HL-60 (cell line): ENCODE data around the gene MCAM.

Experiments
- DNase-seq, 2 experiments: peaks; one replicate each; pipeline ENCODE4 v3.0.0-alpha.2; 2010 to 2020; ENCODE audit warnings: low read depth in 1 of 2, low spot score in 1 of 2
- H3K27ac ChIP-seq: fragments of 250-450 bp; sonication (Bioruptor Pico); replicated peaks from 2 replicates; pipeline ENCODE4 v1.5.1; 2020; ENCODE audit warnings: mild to moderate bottlenecking, moderate library complexity
- H3K27me3 ChIP-seq: fragments of 250-450 bp; sonication (Bioruptor Pico); 2 replicates; pipeline ENCODE4 v1.5.1; 2021; ENCODE audit warnings: mild to moderate bottlenecking, moderate library complexity; ENCODE audit not compliant: insufficient read depth, poor library complexity, severe bottlenecking
- H3K4me3 ChIP-seq: replicated peaks from 2 replicates; pipeline ENCODE4 v1.5.1; 2011; ENCODE audit warnings: mild to moderate bottlenecking, control low read depth, low read length; ENCODE audit not compliant: insufficient read depth
- GABPA ChIP-seq: IDR thresholded peaks from 2 replicates; pipeline ENCODE4 v1.6.1; 2012; ENCODE audit warnings: low read depth
- POLR2AphosphoS5 ChIP-seq: IDR thresholded peaks from 2 replicates; pipeline ENCODE4 v1.6.1; 2012; ENCODE audit warnings: low read depth
- SPI1 ChIP-seq: IDR thresholded peaks from 2 replicates; pipeline ENCODE4 v1.6.1; 2012; ENCODE audit warnings: low read depth, mild to moderate bottlenecking, borderline replicate concordance
- TF ChIP-seq, protein P1 (sequence below): IDR thresholded peaks from 2 replicates; pipeline ENCODE4 v1.6.1; 2012; ENCODE audit warnings: low read depth; ENCODE audit not compliant: insufficient replicate concordance
- TF ChIP-seq, protein P2 (sequence below): IDR thresholded peaks from one replicate; pipeline ENCODE4 v1.5.1; 2011; ENCODE audit warnings: low read length, control low read depth, inconsistent platforms; ENCODE audit not compliant: insufficient read depth

Gene MCAM

DNA sequence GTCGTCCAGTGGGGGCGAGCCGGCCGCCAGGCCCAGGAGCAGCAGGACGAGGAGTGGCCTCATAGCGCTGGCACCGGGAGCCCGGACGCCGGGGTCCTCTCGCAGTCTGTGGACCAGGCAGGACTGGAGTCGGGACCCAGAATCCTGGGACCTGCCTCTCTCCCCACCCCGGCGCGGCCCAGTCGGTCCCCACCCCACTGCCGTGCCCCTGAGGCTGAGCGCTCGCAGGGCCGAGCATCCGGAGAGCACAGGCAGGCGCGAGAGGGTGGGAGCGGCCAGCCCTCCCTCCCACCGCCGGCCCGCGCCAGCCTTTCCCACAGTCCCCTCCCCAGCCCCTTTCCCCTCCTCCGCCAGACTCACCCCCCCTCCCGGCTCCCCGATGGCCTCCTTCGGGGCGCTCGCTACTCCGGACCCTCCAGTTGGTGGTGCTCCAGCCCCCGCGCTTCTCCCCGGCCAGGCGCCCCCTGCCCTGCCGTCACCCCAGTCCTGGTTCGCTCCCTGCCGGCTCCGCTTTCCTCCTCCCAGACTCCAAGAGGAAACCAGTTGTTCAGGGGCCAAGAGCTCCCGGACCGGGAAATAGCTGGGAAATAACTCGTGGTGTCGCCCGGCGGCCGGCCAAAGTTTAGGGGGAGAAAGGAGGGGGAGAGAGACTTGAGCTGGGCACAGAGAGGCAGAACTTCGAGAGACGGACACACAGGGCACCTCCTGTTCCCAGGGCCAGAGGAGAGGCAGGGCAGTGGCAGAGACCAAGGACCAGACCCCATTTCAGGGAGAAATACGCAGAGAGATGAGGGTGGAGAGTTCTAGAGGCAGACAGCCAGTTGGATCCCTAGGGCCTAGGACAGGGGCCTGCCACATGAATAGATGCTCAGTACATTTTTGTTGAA, 23.6 kb upstream of the MCAM start, which contains the start of gene C1QTNF5:
TSS of gene C1QTNF5 (minus strand) at position 549 of the 887 bp plus-strand sequence. CDS start at position 63, 486 bp downstream.
- H3K27me3 ChIP-seq = peaks cover 24% of the 10 kb centered on the region
- H3K27ac ChIP-seq = no peak within 1 kb of the TSS
- no peak for DNase-seq
- TF ChIP-seq GABPA = no peak
- TF ChIP-seq, protein P1, sequence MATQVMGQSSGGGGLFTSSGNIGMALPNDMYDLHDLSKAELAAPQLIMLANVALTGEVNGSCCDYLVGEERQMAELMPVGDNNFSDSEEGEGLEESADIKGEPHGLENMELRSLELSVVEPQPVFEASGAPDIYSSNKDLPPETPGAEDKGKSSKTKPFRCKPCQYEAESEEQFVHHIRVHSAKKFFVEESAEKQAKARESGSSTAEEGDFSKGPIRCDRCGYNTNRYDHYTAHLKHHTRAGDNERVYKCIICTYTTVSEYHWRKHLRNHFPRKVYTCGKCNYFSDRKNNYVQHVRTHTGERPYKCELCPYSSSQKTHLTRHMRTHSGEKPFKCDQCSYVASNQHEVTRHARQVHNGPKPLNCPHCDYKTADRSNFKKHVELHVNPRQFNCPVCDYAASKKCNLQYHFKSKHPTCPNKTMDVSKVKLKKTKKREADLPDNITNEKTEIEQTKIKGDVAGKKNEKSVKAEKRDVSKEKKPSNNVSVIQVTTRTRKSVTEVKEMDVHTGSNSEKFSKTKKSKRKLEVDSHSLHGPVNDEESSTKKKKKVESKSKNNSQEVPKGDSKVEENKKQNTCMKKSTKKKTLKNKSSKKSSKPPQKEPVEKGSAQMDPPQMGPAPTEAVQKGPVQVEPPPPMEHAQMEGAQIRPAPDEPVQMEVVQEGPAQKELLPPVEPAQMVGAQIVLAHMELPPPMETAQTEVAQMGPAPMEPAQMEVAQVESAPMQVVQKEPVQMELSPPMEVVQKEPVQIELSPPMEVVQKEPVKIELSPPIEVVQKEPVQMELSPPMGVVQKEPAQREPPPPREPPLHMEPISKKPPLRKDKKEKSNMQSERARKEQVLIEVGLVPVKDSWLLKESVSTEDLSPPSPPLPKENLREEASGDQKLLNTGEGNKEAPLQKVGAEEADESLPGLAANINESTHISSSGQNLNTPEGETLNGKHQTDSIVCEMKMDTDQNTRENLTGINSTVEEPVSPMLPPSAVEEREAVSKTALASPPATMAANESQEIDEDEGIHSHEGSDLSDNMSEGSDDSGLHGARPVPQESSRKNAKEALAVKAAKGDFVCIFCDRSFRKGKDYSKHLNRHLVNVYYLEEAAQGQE = no peak
- no peak for TF ChIP-seq POLR2AphosphoS5
- TF ChIP-seq, protein P2, sequence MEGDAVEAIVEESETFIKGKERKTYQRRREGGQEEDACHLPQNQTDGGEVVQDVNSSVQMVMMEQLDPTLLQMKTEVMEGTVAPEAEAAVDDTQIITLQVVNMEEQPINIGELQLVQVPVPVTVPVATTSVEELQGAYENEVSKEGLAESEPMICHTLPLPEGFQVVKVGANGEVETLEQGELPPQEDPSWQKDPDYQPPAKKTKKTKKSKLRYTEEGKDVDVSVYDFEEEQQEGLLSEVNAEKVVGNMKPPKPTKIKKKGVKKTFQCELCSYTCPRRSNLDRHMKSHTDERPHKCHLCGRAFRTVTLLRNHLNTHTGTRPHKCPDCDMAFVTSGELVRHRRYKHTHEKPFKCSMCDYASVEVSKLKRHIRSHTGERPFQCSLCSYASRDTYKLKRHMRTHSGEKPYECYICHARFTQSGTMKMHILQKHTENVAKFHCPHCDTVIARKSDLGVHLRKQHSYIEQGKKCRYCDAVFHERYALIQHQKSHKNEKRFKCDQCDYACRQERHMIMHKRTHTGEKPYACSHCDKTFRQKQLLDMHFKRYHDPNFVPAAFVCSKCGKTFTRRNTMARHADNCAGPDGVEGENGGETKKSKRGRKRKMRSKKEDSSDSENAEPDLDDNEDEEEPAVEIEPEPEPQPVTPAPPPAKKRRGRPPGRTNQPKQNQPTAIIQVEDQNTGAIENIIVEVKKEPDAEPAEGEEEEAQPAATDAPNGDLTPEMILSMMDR = no peak
- TF ChIP-seq SPI1 = no peak
- H3K4me3 ChIP-seq = no peak within 1 kb of the TSS

DNA sequence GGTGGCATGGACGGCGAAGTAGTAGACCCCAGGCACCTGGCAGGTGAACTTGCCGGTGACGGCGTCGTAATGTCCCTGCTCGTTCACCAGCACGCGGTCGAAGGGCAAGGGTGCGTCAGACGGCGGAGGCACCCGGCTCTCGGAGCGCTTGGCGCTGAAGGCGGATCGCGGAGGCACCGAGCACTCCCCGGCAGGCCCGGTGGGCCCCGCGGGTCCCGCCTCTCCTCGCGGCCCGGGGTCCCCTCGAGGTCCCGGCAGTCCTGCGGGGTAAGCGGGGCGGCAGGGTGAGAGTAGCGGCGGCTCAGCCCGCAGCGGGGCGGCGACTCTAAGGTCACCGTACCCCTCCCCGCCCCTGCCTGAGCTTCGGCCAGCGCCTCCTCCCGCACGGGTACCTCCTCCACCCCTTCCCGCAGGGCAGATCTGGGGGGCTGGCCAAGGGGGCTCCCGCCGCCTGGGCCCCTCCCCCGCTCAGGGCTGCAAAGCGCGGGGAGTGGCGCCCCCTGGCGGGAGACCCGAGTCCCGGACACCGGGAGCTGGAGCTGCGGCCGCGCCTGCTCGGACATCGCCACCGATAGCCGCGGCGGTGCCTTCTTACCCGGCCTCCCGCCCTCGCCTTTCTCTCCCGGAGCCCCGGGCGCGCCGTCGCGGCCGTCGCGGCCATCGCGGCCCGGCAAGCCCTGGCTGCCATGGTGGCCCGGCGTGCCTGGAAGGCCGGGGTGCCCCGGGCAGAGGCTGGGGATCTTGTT, 22.8 kb upstream of the MCAM start:
- no peak for DNase-seq
- Histone ChIP-seq H3K4me3 (no peak overlapping the region), H3K27ac (no peak overlapping the region), H3K27me3 (peaks cover 24% of the 10 kb centered on the region)
- TF ChIP-seq GABPA (no peak), SPI1 (no peak), POLR2AphosphoS5 (no peak)
- TF ChIP-seq, protein P2 = peak; percentile 27

DNA sequence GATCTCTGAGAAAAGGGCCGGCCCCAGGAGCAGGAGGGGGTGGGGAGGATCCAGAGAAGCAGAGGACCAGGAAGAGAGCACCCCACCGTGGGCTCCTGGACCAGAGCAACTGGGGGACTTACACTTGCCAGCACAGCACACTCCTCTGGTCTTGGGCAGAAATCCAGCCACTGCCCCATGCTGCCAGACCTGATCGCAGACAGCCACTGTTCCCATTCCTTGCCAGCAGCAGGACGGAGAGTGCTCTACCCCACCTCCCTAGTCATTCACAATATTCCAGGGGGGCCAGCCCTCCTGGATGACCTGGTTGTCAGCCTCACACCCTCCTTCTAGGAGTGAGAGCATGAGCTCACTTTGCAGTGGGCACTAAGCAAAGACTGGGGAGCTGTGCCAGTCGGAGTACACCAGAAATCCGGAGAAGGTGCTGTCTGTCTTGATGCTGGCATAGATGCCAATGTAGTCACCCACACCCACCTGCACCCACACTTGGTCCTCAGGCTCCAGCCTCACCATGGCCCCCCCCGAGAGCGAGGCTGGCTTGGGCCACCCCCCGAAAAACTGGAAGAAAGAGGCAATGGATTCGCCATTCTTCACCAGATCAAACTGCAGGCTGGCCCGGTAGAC, 22.1 kb upstream of the MCAM start:
- TF ChIP-seq, protein P2 = no peak
- TF ChIP-seq, protein P1 = no peak
- TF ChIP-seq POLR2AphosphoS5 = no peak
- no peak for TF ChIP-seq GABPA
- no peak for TF ChIP-seq SPI1
- no peak overlapping the region for H3K4me3 ChIP-seq
- peaks cover 24% of the 10 kb centered on the region for H3K27me3 ChIP-seq
- DNase-seq = no peak
- H3K27ac ChIP-seq = no peak overlapping the region
